OCI-LY3 (cell line): Measurements from ENCODE around the gene DPH3.

ENCODE experiments used
- CTCF ChIP-seq: fragments of 200-600, 300-600 bp; sonication (generic); IDR thresholded peaks from 2 replicates; pipeline ENCODE4 v1.5.1; 2014; ENCODE audit warnings: antibody characterized with exemption, low read length, low read depth
- EZH2phosphoT487 ChIP-seq: fragments of 200-600 bp; shearing (Covaris generic); IDR thresholded peaks from 2 replicates; pipeline ENCODE4 v1.6.1; 2018; ENCODE audit warnings: antibody characterized with exemption, mixed run types, low read depth

GRCh38 chr3:16251316-16252085 lies 13.2 kb downstream of the DPH3 start:
- TF ChIP-seq CTCF: no peak
- no peak for TF ChIP-seq EZH2phosphoT487
